CD4-positive, alpha-beta T cell (primary cell): ENCODE measurements around the gene DNAH3. TPM values are rescaled to one million over a fixed set of nuclear protein-coding genes. Genes with fewer than 3 reads are reported as not detected.
"Not testable (repeated sequence)": the region's sequence is repeated elsewhere in the genome, so short reads cannot be mapped to it uniquely, and the experiment has no call there.

Experiments used
- ATAC-seq: fragments of 200-7000 bp; cut with Tn5 transposase; one replicate; pipeline ENCODE4 v1.10.0; 2022; ENCODE audit warnings: mild to moderate bottlenecking; ENCODE audit not compliant: poor library complexity
- CTCF ChIA-PET: fragments of 350-600 bp; sonication (Branson Sonifier 250); formaldehyde crosslinking; loops from one replicate; lab custom pipeline; 2021; ENCODE audit warnings: antibody characterized with exemption, inconsistent platforms; lab: Charles Lee
- POLR2A ChIA-PET: fragments of 350-600 bp; sonication (Branson Sonifier 250); formaldehyde crosslinking; loops from one replicate; lab custom pipeline; 2021; ENCODE audit warnings: antibody characterized with exemption, inconsistent platforms; lab: Charles Lee
- DNase-seq, 14 experiments: peaks; one replicate each; pipeline ENCODE4 v3.0.0-alpha.2; 2013 to 2020; ENCODE audit warnings: mixed read lengths in 2 of 14
- H3K27ac ChIP-seq, 2 donors: one replicate each; pipeline versions ENCODE4 v1.5.1 to v1.7.0; 2013; ENCODE audit warnings: low read length in 2 of 2, low read depth in 1 of 2, mild to moderate bottlenecking in 1 of 2
- H3K27me3 ChIP-seq, 2 experiments: 1 replicate in 1 of 2; 2 replicates in 1 of 2; pipeline versions ENCODE4 v1.6.1 to v1.7.0; 2013; ENCODE audit warnings: low read length in 2 of 2, control low read depth in 1 of 2, mild to moderate bottlenecking in 1 of 2, moderate library complexity in 1 of 2; ENCODE audit not compliant: insufficient read depth in 2 of 2, control insufficient read depth in 1 of 2
- H3K36me3 ChIP-seq: one replicate; pipeline ENCODE4 v1.6.1; 2013; ENCODE audit warnings: low read length, control low read depth; ENCODE audit not compliant: insufficient read depth
- H3K4me1 ChIP-seq: one replicate; pipeline ENCODE4 v1.6.1; 2013; ENCODE audit warnings: low read length, control low read depth; ENCODE audit not compliant: insufficient read depth
- H3K4me3 ChIP-seq: one replicate; pipeline ENCODE4 v1.5.1; 2013; ENCODE audit warnings: mild to moderate bottlenecking, low read length, moderate library complexity
- H3K9me3 ChIP-seq, 2 experiments: 1 replicate in 1 of 2; 2 replicates in 1 of 2; pipeline versions ENCODE4 v1.6.1 to v1.7.0; 2013; ENCODE audit warnings: low read length in 2 of 2, mild to moderate bottlenecking in 2 of 2, control low read depth in 1 of 2, moderate library complexity in 1 of 2; ENCODE audit not compliant: control insufficient read depth in 1 of 2, insufficient read depth in 1 of 2
- H3K27ac Mint-ChIP-seq: one replicate; pipeline ENCODE4 v1.8.0; 2020; ENCODE audit warnings: mixed read lengths
- H3K27me3 Mint-ChIP-seq: one replicate; pipeline ENCODE4 v1.8.0; 2021; ENCODE audit warnings: mixed read lengths
- H3K36me3 Mint-ChIP-seq: one replicate; pipeline ENCODE4 v1.8.0; 2021; ENCODE audit warnings: low read depth, mixed read lengths
- H3K4me1 Mint-ChIP-seq: one replicate; pipeline ENCODE4 v1.8.0; 2021; ENCODE audit warnings: low read depth, mixed read lengths
- H3K4me3 Mint-ChIP-seq: one replicate; pipeline ENCODE4 v1.8.0; 2020; ENCODE audit warnings: mild to moderate bottlenecking, mixed read lengths
- H3K9me3 Mint-ChIP-seq: one replicate; pipeline ENCODE4 v1.8.0; 2020; ENCODE audit warnings: mixed read lengths
- intact Hi-C, 2 experiments: fragments of 100-400 bp; cut with DNase I in 1 of 2; cut with micrococcal nuclease in 1 of 2; formaldehyde crosslinking; loops; one replicate each; pipeline versions ENCODE4 v1.15.1 to v1.9.0; 2023 to 2025; cut with DNase I, micrococcal nuclease
- total RNA-seq, 174 experiments: library from RNA in 2 of 174; stranded (reverse) in 2 of 174; gene quantifications; one replicate each; pipeline ENCODE4 v1.2.3 and lab custom pipeline; 2021 to 2026
- TF ChIP-seq, protein P1 (sequence below): fragments of 200-600 bp; IDR thresholded peaks from one replicate; pipeline ENCODE4 v1.8.0; 2022; ENCODE audit warnings: antibody characterized with exemption, mild to moderate bottlenecking

Gene DNAH3
- total RNA-seq, 2 experiments from 2014 or later = not detected

DNA sequence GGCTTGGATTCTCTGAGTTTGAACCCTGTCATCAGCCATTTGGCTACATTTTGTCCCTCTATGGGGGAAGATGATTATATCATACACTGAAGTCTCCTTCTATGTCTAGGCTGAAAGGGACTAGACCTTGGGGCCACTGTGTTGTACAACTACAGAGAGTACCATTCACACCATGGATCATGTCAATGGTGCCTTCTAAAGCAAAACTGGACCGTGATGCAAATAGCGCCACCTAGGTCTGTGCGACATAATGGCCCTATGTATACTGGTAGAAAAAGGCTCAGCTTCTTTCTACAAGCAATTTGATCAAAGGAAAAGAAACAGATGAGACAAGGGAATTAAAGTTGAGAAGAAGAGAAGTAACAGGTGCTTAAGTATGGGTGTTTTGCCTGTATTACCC lies 149.4 kb downstream of the DNAH3 start:
- no peak overlapping the region for H3K4me3 ChIP-seq
- H3K27ac Mint-ChIP-seq = no peak overlapping the region
- TF ChIP-seq, protein P1, sequence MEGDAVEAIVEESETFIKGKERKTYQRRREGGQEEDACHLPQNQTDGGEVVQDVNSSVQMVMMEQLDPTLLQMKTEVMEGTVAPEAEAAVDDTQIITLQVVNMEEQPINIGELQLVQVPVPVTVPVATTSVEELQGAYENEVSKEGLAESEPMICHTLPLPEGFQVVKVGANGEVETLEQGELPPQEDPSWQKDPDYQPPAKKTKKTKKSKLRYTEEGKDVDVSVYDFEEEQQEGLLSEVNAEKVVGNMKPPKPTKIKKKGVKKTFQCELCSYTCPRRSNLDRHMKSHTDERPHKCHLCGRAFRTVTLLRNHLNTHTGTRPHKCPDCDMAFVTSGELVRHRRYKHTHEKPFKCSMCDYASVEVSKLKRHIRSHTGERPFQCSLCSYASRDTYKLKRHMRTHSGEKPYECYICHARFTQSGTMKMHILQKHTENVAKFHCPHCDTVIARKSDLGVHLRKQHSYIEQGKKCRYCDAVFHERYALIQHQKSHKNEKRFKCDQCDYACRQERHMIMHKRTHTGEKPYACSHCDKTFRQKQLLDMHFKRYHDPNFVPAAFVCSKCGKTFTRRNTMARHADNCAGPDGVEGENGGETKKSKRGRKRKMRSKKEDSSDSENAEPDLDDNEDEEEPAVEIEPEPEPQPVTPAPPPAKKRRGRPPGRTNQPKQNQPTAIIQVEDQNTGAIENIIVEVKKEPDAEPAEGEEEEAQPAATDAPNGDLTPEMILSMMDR = no peak
- intact Hi-C loops = no loop called here
- no peak overlapping the region for H3K27ac ChIP-seq
- no peaks in the 10 kb centered on the region for H3K27me3 ChIP-seq
- H3K4me1 ChIP-seq = no peaks in the 10 kb centered on the region
- H3K27me3 Mint-ChIP-seq = peaks cover 10% of the 10 kb centered on the region
- ChIA-PET POLR2A (no interaction called here), CTCF (no interaction called here)
- ATAC-seq (no peak), DNase-seq (peak in 4 of 14 experiments; percentile 9 to 25 (median 16))
- H3K36me3 Mint-ChIP-seq = no peaks in the 10 kb centered on the region
- H3K4me1 Mint-ChIP-seq = no peaks in the 10 kb centered on the region
- H3K9me3 Mint-ChIP-seq = no peaks in the 10 kb centered on the region
- no peak overlapping the region for H3K4me3 Mint-ChIP-seq
- no peaks in the 10 kb centered on the region for H3K36me3 ChIP-seq
- H3K9me3 ChIP-seq = no peaks in the 10 kb centered on the region

DNA sequence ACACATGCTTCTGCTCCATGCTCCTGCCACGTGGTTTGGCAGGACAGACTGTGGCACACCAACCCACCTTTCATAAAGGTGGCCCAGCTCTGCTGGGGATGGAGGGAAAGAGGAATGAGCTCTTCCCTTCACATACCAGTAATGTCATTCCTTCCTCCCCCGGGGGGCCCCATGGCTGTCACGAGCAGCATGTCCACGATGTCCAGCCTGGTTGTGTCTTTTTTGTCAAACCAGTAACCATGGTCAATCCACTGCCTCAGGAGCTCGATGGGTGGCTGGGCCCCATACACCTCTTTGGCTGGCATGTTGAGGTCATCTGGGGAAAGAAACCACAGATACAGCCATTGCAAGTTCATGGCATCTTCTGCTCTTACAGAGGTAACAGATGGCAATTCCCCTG lies 153.5 kb downstream of the DNAH3 start:
- Mint-ChIP-seq H3K27me3 (no peaks in the 10 kb centered on the region), H3K27ac (no peak overlapping the region), H3K4me3 (no peak overlapping the region), H3K36me3 (no peaks in the 10 kb centered on the region), H3K9me3 (no peaks in the 10 kb centered on the region), H3K4me1 (no peaks in the 10 kb centered on the region)
- Histone ChIP-seq H3K27me3 (no peaks in the 10 kb centered on the region), H3K4me1 (no peaks in the 10 kb centered on the region), H3K36me3 (no peaks in the 10 kb centered on the region), H3K9me3 (no peaks in the 10 kb centered on the region), H3K27ac (no peak overlapping the region), H3K4me3 (no peak overlapping the region)
- DNase-seq (no peak), ATAC-seq (no peak)
- ChIA-PET POLR2A (no interaction called here), CTCF (no interaction called here)
- TF ChIP-seq, protein P1 = no peak
- intact Hi-C loops = loop anchor here in 1 of 2 experiments (5.0 kb wide), 1 partner anchor 145 kb away; no protein-coding TSS in a partner anchor

DNA sequence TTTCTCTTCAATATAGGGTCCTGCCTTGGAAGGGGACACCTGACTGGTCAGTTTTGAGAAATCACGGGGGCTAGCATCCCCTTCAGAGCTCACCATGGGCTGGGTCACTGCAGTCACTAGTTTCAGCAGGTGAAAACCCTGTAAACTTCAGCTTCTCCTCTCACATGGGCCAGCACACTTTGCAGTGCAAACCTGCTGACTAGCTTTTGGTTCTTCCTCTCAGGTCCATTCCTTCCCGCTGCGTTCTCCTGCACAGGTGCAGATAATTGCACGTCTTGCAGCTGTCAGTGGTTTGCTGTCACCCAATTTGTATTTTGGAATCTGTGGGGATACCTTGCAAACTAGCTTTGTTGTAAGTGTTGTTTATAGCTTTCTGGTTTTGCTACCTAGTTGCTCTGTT lies 154.9 kb downstream of the DNAH3 start:
- ATAC-seq (no peak), DNase-seq (no peak)
- intact Hi-C loops = loop anchor here in 1 of 2 experiments (5.0 kb wide), 1 partner anchor 143 kb away; no protein-coding TSS in a partner anchor
- no peaks in the 10 kb centered on the region for H3K36me3 Mint-ChIP-seq
- no peaks in the 10 kb centered on the region for H3K4me1 ChIP-seq
- CTCF ChIA-PET = no interaction called here
- H3K27ac ChIP-seq = no peak overlapping the region
- H3K27me3 Mint-ChIP-seq = no peaks in the 10 kb centered on the region
- no peak overlapping the region for H3K4me3 Mint-ChIP-seq
- no peaks in the 10 kb centered on the region for H3K9me3 ChIP-seq
- no peaks in the 10 kb centered on the region for H3K9me3 Mint-ChIP-seq
- POLR2A ChIA-PET = no interaction called here
- no peaks in the 10 kb centered on the region for H3K36me3 ChIP-seq
- H3K4me1 Mint-ChIP-seq = no peaks in the 10 kb centered on the region
- H3K27me3 ChIP-seq = no peaks in the 10 kb centered on the region
- H3K4me3 ChIP-seq = no peak overlapping the region
- TF ChIP-seq, protein P1 = no peak
- H3K27ac Mint-ChIP-seq = no peak overlapping the region

DNA sequence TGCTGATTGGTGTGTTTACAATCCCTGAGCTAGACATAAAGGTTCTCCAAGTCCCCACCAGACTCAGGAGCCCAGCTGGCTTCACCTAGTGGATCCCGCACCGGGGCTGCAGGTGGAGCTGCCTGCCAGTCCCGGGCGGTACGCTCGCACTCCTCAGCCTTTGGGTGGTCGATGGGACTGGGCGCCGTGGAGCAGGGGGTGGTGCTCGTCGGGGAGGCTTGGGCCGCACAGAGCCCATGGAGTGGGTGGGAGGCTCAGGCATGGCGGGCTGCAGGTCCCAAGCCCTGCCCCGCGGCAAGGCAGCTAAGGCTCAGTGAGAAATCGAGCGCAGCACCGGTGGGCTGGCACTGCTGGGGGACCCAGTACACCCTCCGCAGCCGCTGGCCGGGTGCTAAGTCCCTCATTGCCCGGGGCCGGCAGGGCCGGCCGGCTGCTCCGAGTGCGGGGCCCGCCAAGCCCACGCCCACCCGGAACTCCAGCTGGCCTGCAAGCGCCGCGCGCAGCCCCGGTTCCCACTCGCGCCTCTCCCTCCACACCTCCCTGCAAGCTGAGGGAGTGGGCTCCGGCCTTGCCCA lies 161.1 kb downstream of the DNAH3 start:
- DNase-seq, H3K27ac ChIP-seq, H3K27me3 Mint-ChIP-seq, H3K4me1 ChIP-seq, CTCF ChIA-PET, intact Hi-C loops, H3K36me3 Mint-ChIP-seq, ATAC-seq, H3K4me3 ChIP-seq, POLR2A ChIA-PET, H3K27ac Mint-ChIP-seq, H3K27me3 ChIP-seq, H3K4me1 Mint-ChIP-seq, H3K36me3 ChIP-seq, H3K9me3 ChIP-seq, H3K9me3 Mint-ChIP-seq, H3K4me3 Mint-ChIP-seq: not testable (repeated sequence)
